IMR-90 (cell line): ENCODE measurements around the gene CORO1C. TPM values are rescaled to one million over a fixed set of nuclear protein-coding genes. Genes with fewer than 3 reads are reported as not detected.
A peak's percentile ranks its signal among the peaks of the same experiment; 100 is the strongest.
"Not testable (repeated sequence)": the region's sequence is repeated elsewhere in the genome, so short reads cannot be mapped to it uniquely, and the experiment has no call there.

ENCODE experiments used
- ATAC-seq: fragments of 200-7000 bp; cut with Tn5 transposase; 2 replicates; pipeline ENCODE4 v1.9.1; 2020; ENCODE audit warnings: low read depth, mild to moderate bottlenecking, moderate library complexity
- BruUV-seq: library from RNA; stranded (reverse); fragments of 400-500 nt; replicated peaks from 2 replicates; lab custom pipeline; 2021; lab: Mats Ljungman, UMichigan
- CTCF ChIA-PET: fragments of 300-600 bp; formaldehyde crosslinking; extraction: SDS; loops from one replicate; lab custom pipeline; 2021; ENCODE audit warnings: antibody characterized with exemption; lab: Yijun Ruan, JAX
- POLR2A ChIA-PET: fragments of 300-600 bp; sonication (Branson Sonifier 250); formaldehyde crosslinking; loops from one replicate; lab custom pipeline; 2022; ENCODE audit warnings: antibody characterized with exemption; ENCODE audit not compliant: unreplicated experiment; lab: Charles Lee
- DNase-seq: peaks from one replicate; pipeline ENCODE4 v3.0.0; 2013
- H2AFZ ChIP-seq: replicated peaks from 2 replicates; pipeline ENCODE3; 2013; ENCODE audit warnings: low read length, mild to moderate bottlenecking; ENCODE audit not compliant: poor library complexity
- H2AK5ac ChIP-seq: 2 replicates; pipeline ENCODE4 v1.6.1; 2013; ENCODE audit warnings: low read depth, low read length, inconsistent platforms
- H2AK9ac ChIP-seq: replicated peaks from 2 replicates; pipeline ENCODE3; 2013; ENCODE audit warnings: mild to moderate bottlenecking, low read depth, low read length, moderate library complexity; ENCODE audit not compliant: poor library complexity
- H2BK120ac ChIP-seq: 2 replicates; pipeline ENCODE4 v1.6.1; 2013; ENCODE audit warnings: low read depth, low read length, inconsistent platforms
- H2BK15ac ChIP-seq: 3 replicates; pipeline ENCODE4 v1.6.1; 2013; ENCODE audit warnings: low read depth, low read length, inconsistent platforms
- H2BK20ac ChIP-seq: 2 replicates; pipeline ENCODE4 v1.6.1; 2013; ENCODE audit warnings: low read depth, mild to moderate bottlenecking, inconsistent platforms, low read length, moderate library complexity
- H2BK5ac ChIP-seq: 2 replicates; pipeline ENCODE4 v1.6.1; 2013; ENCODE audit warnings: mild to moderate bottlenecking, low read depth, low read length, inconsistent platforms; ENCODE audit not compliant: poor library complexity, severe bottlenecking
- H3K14ac ChIP-seq: replicated peaks from 2 replicates; pipeline ENCODE4 v1.6.1; 2013; ENCODE audit warnings: low read depth, low read length, inconsistent platforms
- H3K18ac ChIP-seq: 2 replicates; pipeline ENCODE4 v1.6.1; 2013; ENCODE audit warnings: low read depth, low read length, control low read depth
- H3K23ac ChIP-seq: 2 replicates; pipeline ENCODE4 v1.6.1; 2013; ENCODE audit warnings: low read depth, low read length, inconsistent platforms
- H3K27ac ChIP-seq: 2 replicates; pipeline ENCODE4 v1.5.1; 2013; ENCODE audit warnings: mild to moderate bottlenecking, control low read depth, low read length; ENCODE audit not compliant: insufficient read depth
- H3K27me3 ChIP-seq: 2 replicates; pipeline ENCODE4 v1.6.1; 2013; ENCODE audit warnings: low read length; ENCODE audit not compliant: control insufficient read depth, insufficient read depth
- H3K36me3 ChIP-seq: 2 replicates; pipeline ENCODE4 v1.6.1; 2013; ENCODE audit warnings: low read length, mixed read lengths; ENCODE audit not compliant: control insufficient read depth, insufficient read depth
- H3K4ac ChIP-seq: 2 replicates; pipeline ENCODE4 v1.6.1; 2013; ENCODE audit warnings: low read depth, low read length, inconsistent platforms
- H3K4me1 ChIP-seq: 2 replicates; pipeline ENCODE4 v1.6.1; 2013; ENCODE audit warnings: low read length, mixed read lengths; ENCODE audit not compliant: control insufficient read depth, insufficient read depth
- H3K4me2 ChIP-seq: 2 replicates; pipeline ENCODE4 v1.6.1; 2013; ENCODE audit warnings: low read depth, mild to moderate bottlenecking, control low read depth, low read length, moderate library complexity
- H3K4me3 ChIP-seq: 2 replicates; pipeline ENCODE4 v1.5.1; 2013; ENCODE audit warnings: low read depth, mild to moderate bottlenecking, control low read depth, low read length, moderate library complexity; ENCODE audit not compliant: insufficient read depth
- H3K56ac ChIP-seq: 2 replicates; pipeline ENCODE4 v1.6.1; 2013; ENCODE audit warnings: low read length, inconsistent platforms; ENCODE audit not compliant: insufficient read depth; ENCODE audit errors: extremely low read depth
- H3K79me1 ChIP-seq, 2 experiments: 2 replicates each; pipeline ENCODE4 v1.6.1; 2013; ENCODE audit warnings: low read length in 2 of 2, inconsistent platforms in 1 of 2, low read depth in 1 of 2
- H3K9ac ChIP-seq: 2 replicates; pipeline ENCODE4 v1.6.1; 2013; ENCODE audit warnings: low read depth, low read length, control low read depth
- H3K9me1 ChIP-seq: 2 replicates; pipeline ENCODE4 v1.6.1; 2013; ENCODE audit warnings: low read length, inconsistent platforms; ENCODE audit not compliant: insufficient read depth
- H3K9me3 ChIP-seq: 2 replicates; pipeline ENCODE4 v1.6.1; 2013; ENCODE audit warnings: low read length; ENCODE audit not compliant: control insufficient read depth, insufficient read depth
- H4K20me1 ChIP-seq: 2 replicates; pipeline ENCODE4 v1.6.1; 2013; ENCODE audit warnings: low read length, inconsistent platforms; ENCODE audit not compliant: insufficient read depth
- H4K5ac ChIP-seq: 2 replicates; pipeline ENCODE4 v1.6.1; 2013; ENCODE audit warnings: mild to moderate bottlenecking, low read depth, low read length, control low read depth
- H4K8ac ChIP-seq, 2 experiments: 2 replicates each; pipeline ENCODE4 v1.6.1; 2013; ENCODE audit warnings: low read depth in 2 of 2, low read length in 2 of 2, control low read depth in 1 of 2, inconsistent platforms in 1 of 2
- H4K91ac ChIP-seq: 2 replicates; pipeline ENCODE4 v1.6.1; 2013; ENCODE audit warnings: low read depth, low read length, inconsistent platforms; ENCODE audit not compliant: insufficient read depth
- CEBPB ChIP-seq: IDR thresholded peaks from 2 replicates; pipeline ENCODE4 v1.6.1; 2012; ENCODE audit warnings: low read depth, low read length, improper control_type of control experiment
- ELK1 ChIP-seq: fragments of 150-350 bp; IDR thresholded peaks from 2 replicates; pipeline ENCODE4 v1.6.1; 2016; ENCODE audit warnings: low read depth, mild to moderate bottlenecking, low read length, moderate library complexity, borderline replicate concordance
- FOS ChIP-seq: fragments of 150-350 bp; IDR thresholded peaks from 2 replicates; pipeline ENCODE4 v1.6.1; 2016; ENCODE audit warnings: low read depth, low read length
- MXI1 ChIP-seq: IDR thresholded peaks from 2 replicates; pipeline ENCODE4 v1.6.1; 2012; ENCODE audit warnings: low read depth, mild to moderate bottlenecking, low read length, moderate library complexity, borderline replicate concordance
- RAD21 ChIP-seq: IDR thresholded peaks from 2 replicates; pipeline ENCODE4 v1.6.1; 2012; ENCODE audit warnings: low read length, improper control_type of control experiment
- RFX5 ChIP-seq: IDR thresholded peaks from 2 replicates; pipeline ENCODE4 v1.8.0; 2012; ENCODE audit warnings: low read depth, mild to moderate bottlenecking, low read length, moderate library complexity
- USF2 ChIP-seq: fragments of 150-350 bp; IDR thresholded peaks from 2 replicates; pipeline ENCODE4 v1.6.1; 2017; ENCODE audit warnings: mild to moderate bottlenecking, antibody characterized with exemption, low read length, low read depth
- WGBS, 2 experiments: methylation state at CpG; one replicate each; pipeline versions ENCODE4 v1.1.5 to v1.1.7; 2013; ENCODE audit warnings: missing lambda C conversion rate in 2 of 2; ENCODE audit not compliant: insufficient read length in 1 of 2; ENCODE audit errors: extremely low coverage in 2 of 2; 5-methylcytosine and 5-hydroxymethylcytosine counted together
- dilution Hi-C: fragments of 300-500 bp; cut with HindIII; formaldehyde crosslinking; loops from one replicate; pipeline ENCODE4 v1.14.3; 2018; ENCODE audit warnings: low sequenced_read_pairs; ENCODE audit not compliant: unreplicated experiment
- in situ Hi-C: fragments of 300-500 bp; cut with MboI; formaldehyde crosslinking; loops from 3 replicates; pipeline ENCODE4 v1.14.3; 2019; ENCODE audit warnings: low sequenced_read_pairs, inconsistent platforms, mixed read lengths
- intact Hi-C: fragments of 100-400 bp; cut with micrococcal nuclease; formaldehyde crosslinking; loops from 2 replicates; pipeline ENCODE4 v1.10.0; 2022
- polyA plus RNA-seq, 3 experiments: library from polyadenylated mRNA; depleted of rRNA; stranded (reverse); fragments of >200 nt; gene quantifications; 2 replicates each; pipeline ENCODE4 v1.2.3, GENCODE V29; 2012; ENCODE audit warnings: low replicate concordance in 1 of 3
- total RNA-seq: library from RNA; depleted of rRNA; stranded (reverse); fragments of >200 nt; gene quantifications from 2 replicates; pipeline ENCODE4 v1.2.3, GENCODE V29; 2012

CORO1C gene
- total and polyA plus RNA-seq, 2 of the 4 experiments (the other 2 are of a cell fraction) = 675 to 1,100 TPM

GRCh38 chr12:108663324-108664015, 67.8 kb downstream of the CORO1C start (continued):
- no peak for TF ChIP-seq ELK1
- no peak for TF ChIP-seq RFX5
- TF ChIP-seq FOS = no peak
- no peak for TF ChIP-seq RAD21
- no peak for TF ChIP-seq USF2
- no peak for TF ChIP-seq CEBPB
- TF ChIP-seq MXI1 = no peak

- DNase-seq, BruUV-seq, intact Hi-C loops, dilution Hi-C loops, H3K4ac ChIP-seq, H3K4me1 ChIP-seq, in situ Hi-C loops, H3K14ac ChIP-seq, H3K18ac ChIP-seq, H3K4me2 ChIP-seq, H2AFZ ChIP-seq, H2BK120ac ChIP-seq, H3K27ac ChIP-seq, H3K56ac ChIP-seq, H4K91ac ChIP-seq, CTCF ChIA-PET, H2AK9ac ChIP-seq, H2BK15ac ChIP-seq, H3K9ac ChIP-seq, H3K27me3 ChIP-seq, H2BK20ac ChIP-seq, H4K5ac ChIP-seq, H3K4me3 ChIP-seq, H2AK5ac ChIP-seq, H3K9me3 ChIP-seq, ATAC-seq: not testable (repeated sequence)
- peaks cover 40% of the 10 kb centered on the region for H3K36me3 ChIP-seq
- POLR2A ChIA-PET = interaction anchor here (0.5 kb wide), 1 partner anchor 13 kb away, joined by 5 read pairs; no protein-coding TSS in a partner anchor
- H3K23ac ChIP-seq = 0 out of 2 replicates have a peak overlapping the region, but pooled peaks have one; percentile 66
- no CpG with 5 or more reads among the region's 4 CpGs for WGBS, 2 experiments
- H3K9me1 ChIP-seq = peaks cover 22% of the 10 kb centered on the region
- peak overlapping the region; percentile 2 for H2BK5ac ChIP-seq
- 0 out of 4 replicates have a peak overlapping the region, but pooled peaks of 1 of the 2 experiments have one; percentile 6 for H4K8ac ChIP-seq
- peaks cover 53% of the 10 kb centered on the region for H4K20me1 ChIP-seq
- peaks cover 30 to 54% of the 10 kb centered on the region in 2 experiments for H3K79me1 ChIP-seq
These were observed 73.2 kb downstream of the CORO1C start for GRCh38 chr12:108658115-108658514.
